Raji (cell line): ENCODE measurements around the gene TMEM8B.

ENCODE experiments used
- POLR2A ChIP-seq: IDR thresholded peaks from 2 replicates; pipeline ENCODE4 v1.6.1; 2011; ENCODE audit warnings: low read depth, low read length, control low read depth; ENCODE audit not compliant: insufficient read depth

TMEM8B gene

DNA sequence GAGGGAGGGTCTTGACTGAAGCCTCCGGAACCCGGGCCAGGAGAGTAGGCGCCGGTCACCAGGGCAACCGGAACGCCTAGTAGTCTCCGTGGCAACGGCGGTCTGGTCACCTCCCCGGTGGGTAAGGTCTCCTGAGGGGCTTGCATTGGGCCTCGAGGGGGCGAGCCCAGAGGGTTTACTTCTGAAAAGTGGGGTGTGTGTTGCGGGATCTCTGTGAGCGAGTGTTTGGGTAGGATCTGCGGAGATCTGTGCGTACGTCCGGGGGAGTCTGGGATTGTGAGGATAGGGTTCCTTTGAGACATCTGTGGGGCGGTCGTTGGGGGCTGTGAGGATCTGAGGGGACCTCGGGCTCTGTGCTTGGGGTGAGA, 328 bp upstream of the TMEM8B start, which contains the start of gene FAM221B:
Gene FAM221B, minus strand, starts transcription at position 17 of the 368 bp plus-strand sequence. CDS start 2,571 bp downstream, outside the sequence.
- no peak for TF ChIP-seq POLR2A

DNA sequence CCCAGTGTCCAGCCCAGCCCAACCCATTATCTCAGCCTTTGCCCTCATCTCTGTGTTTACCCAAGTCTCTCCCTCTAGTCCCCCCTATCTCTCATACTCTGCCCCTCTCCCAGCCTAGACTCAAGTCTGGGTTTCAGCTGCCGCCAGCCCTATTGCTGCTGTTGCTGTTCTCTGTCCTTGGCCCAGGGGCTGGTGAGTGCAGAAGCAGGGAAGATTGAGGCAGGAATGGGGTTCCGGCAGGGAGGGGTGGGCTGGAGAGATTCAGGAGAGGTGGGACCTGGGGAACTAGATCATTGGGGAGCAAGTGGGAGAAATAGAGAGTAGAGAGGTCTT, 702 bp downstream of the TMEM8B start:
- TF ChIP-seq POLR2A = no peak

DNA sequence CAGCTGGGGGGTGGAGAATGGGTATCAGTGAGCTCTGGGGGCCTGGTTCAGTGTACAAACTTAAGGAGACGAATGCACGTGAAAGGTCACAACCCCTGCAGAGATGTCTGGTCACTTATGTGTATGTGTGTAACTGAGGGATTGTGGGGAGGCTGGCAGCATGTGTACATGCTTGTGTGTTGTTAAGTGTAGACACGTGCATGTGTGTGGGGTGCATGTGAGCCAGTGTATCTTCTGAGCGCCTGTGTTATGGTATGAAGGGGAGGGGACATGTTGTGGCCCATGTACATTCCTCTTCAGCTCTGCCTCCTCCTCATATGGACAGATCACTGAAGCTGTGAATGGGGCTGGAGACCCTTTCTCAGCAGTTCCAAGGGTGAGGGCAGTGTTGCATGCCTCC, 2.0 kb downstream of the TMEM8B start:
- no peak for TF ChIP-seq POLR2A

DNA sequence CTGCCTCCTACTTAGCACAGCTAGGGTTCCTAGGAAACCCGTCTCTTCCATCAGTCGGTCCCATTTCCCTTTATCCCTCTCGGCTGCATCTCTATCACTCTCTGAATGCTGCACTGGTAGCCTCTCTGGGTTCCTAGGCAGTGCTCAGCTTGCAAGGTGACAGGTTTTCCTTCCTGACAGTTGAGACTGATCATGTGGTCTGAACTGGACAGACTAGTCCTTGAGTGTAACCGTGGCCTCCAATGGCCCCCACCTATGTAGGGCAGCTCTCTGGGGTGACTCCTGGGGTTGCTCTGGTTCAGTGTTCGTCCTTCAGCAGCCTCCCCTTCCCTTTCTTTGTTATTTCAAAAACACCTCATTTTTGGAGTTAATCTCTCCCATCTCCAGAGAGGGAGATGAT, 3.8 kb downstream of the TMEM8B start:
- no peak for TF ChIP-seq POLR2A

DNA sequence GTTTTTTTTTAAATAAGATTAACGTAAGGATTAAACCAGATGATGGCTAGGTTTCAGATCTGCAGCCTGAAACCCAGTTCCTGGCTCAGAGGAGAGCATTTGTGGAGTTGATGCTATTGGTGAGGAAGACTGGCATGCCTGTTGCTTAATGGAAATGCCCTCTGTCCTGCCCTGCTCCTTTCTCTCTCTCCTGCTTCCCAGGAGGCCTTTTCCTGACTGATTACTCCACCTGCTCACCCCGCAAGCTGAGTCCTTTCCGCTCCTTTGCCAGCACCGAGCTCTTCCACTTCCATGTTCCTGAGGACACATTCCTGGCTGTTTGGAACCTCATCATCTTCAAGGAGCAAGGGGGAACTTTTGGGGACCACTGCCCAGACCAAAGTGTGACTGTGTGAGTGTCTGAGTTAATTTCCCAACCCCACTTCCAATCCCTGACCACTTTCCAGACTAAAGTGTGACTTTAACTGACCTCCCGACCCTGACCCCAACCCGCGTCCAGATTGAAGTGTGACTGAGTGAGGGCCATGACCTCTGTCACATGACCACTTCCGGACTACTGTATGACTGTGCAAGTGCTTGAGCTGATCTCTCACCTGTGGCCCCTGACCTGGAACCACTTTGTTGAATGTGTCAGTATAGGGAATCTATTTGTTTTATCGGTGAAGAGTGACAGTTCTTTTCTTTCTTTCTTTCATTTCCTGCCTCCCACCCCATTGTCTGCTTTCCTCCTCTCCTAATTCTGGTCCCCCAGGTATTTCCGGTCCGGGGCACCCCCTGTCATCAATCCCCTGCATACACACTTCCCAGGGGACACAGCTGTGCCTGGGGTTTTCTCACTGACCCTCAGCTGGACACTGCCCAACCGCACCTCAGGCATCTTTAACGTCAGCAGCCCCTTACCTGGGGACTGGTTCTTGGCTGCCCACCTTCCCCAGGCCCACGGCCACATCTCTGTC, 5.5 kb downstream of the TMEM8B start:
- no peak for TF ChIP-seq POLR2A

DNA sequence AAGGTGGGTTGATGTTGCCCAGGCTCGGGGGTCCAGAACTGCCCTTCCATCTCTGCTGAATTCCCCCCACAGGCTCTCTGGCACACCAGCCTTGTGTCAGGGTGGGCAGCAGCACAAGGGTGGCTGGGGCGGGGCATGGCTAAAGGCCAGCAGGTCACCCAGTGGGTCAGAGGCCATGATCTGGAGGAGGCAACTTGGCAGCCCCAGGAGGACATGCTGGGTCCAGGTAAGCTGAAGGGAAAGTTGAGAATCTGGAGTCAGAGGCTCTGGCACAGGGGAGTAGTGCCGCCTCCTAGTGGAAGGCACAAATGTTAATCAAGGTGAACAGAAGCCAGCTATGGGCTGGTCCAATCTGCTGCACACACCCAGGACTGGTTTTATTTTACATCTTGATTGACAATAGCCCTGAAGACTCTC, 6.2 kb downstream of the TMEM8B start:
- no peak for TF ChIP-seq POLR2A

DNA sequence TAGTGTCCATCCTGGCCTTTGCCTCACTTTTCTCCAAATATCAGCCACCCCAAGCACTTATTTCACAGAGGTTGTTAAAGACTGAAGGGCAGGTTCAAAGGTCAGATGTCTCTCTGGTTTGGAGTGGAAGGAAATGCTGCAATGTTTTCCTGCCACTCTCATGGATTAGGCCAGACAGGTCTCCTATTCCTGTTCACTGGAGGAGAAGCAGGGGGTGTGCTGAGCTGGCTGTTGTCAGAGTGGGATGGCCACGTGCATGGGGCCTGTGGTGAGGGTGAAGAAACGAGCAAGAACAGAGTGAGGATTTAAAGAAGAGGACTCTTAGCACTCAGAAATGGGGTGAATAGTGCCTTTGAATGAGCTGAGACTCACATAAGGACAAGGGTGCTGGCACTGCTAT, 6.7 kb downstream of the TMEM8B start:
- no peak for TF ChIP-seq POLR2A

DNA sequence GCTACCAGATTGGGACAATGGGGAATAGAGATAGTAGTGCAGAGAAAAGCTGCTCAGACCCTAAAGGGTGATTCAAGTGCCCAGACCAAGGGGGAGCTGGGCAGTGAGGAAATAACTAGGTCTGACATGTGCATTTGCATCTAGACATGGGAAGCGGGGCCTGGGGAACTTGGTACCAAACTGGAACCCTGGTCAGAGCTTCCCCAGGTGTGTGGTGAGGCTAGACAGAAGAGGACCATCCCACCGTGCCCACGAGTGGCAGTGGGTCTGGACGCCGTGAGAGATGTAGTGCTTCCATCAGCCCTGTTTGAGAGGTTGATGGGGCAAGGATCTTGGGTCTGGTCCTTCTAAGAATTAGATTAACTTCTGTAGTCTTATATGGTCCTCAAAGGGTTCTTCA, 7.6 kb downstream of the TMEM8B start:
- no peak for TF ChIP-seq POLR2A

DNA sequence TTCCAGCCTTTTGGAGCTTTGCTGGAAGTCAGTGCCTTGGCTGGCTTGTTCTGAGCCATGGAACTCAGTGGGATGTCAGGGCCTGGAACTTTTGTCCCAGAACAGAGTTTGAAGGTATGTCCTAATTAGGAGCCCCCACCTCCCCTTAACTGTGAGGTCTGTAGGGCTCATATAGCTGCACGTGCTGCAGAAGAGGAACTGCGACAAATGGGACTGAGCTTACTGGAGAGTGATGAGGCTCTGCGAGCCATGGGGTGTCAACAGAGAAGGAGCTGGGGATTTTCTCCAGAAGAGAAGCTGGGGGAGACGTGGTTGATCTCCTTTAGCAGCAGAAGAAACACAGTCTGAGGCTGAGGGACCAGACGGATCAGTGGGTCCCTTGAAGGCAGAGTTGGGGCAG, 10.9 kb downstream of the TMEM8B start:
- no peak for TF ChIP-seq POLR2A

DNA sequence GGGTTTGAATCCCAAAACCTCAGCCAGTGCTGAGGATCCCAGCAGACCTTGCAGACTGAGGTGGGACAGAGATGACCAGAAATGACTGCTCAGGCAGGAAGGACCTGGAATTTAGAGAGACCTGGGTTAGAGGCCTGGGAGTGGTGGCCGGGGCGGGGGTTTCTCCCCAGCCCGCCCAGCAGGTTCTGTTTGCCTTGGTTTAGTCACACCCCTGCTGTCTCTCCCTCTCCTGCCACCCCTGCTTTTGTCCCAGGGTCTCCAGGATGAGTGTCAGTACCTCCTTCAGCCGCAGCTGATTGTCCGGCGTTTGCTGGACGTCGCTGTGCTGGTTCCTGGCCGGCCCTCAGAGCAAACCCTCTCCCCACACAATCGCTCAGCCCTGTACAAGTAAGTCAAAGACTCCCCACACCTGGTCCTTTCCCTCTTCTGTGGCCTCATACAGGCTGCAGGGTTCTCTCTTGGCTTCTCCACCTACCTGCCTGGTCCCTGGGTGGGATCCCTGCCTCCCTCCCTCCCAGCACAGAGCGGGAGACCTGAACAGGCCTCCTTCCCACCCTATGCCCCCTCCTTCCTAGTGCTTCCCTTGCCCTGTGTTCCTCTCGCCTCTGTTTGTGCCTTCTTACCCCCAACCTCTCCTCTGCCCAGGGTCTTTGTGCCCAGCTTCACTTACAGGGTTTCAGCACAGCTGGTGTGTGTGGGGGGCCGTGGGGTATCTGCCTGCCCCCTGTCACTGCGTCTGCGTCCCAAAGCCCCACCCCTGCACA, 12.0 kb downstream of the TMEM8B start:
- no peak for TF ChIP-seq POLR2A

DNA sequence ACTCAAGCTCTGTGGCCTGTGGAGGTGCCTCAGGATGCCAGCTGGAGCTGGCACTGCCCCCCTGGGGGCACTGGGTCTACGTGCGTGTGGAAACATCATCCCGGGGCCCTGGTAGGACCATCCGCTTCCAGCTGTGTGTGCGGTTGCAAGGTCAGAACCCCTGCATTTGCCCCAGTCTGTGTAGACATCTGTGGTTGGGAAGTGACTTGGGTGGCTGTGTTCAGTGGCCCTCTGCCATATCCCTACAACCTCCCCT, 12.5 kb downstream of the TMEM8B start:
- no peak for TF ChIP-seq POLR2A

DNA sequence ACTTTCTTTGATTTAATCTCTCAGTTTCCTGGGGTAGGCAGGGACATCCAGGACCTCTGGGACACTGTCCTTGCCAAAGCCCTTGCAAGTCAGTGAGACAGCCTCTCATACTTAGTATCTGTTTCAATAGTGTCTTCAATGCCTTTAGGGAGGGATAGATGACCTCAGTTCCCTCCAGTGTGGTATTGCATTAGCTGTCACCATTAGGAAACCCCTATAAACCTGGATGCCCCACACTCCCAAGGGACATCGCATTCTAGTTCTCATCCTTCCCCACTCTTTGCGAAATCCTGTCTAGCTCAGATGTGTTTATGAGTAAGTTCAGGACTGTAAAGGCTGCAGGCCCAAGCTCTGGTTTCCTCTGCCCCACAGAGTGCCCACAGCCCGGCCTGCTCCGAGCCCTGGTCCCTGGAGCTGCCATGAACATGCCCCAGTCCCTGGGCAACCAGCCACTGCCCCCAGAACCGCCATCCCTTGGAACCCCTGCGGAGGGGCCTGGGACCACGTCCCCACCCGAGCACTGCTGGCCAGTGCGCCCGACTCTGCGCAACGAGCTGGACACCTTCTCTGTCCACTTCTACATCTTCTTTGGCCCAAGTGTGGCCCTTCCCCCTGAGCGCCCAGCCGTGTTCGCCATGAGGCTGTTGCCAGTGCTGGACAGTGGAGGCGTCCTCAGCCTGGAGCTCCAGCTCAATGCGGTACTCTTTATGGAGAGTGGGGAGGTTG, 13.2 kb downstream of the TMEM8B start:
- TF ChIP-seq POLR2A = no peak

DNA sequence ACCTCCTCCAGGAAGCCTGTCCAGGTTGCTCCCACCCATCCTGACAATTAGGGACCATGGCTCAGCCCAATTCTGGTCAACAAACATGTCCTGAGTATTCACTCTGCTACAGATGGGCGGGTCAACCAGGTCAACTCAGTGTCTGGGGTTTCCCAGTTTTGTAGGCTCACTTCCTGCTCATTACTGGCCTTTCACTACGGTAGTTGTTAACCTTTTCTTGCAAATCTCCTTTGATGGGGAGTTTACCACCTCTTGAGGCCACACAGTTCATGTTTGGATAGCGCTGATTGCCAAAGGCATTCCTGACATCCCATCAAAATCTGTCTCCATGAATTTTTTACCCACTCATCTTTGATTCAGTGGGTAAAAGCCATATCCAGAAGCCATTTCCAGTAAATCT, 13.8 kb downstream of the TMEM8B start:
- no peak for TF ChIP-seq POLR2A

DNA sequence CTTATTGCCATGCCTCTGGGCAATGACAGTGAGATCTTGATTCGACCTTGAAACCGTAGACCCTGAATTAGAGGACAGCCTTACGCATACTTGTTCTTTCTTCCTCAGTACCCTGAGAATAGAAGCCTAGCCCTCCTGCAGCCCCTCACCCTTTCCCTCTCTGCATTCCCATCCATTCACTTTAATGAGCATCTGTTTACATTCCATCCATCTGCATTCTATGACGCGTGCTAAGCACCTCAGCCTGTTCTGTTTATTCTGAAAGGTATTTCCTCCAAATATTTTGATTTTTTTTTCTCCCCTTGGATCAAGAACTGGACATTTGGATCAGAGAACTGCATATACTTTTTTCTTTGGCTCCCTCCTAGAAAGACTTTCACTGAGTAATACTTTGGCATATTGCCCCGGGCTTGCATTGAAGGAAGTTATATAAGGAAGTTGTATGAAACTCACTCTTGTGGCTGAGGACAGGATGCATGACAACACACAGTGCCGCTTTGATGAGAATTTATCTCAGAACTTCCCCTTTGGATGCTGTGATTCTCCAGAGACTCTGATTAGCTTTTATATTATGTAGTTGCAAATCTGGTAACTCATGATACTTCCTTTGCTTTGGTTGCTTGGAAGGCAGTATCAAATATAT, 15.7 kb downstream of the TMEM8B start:
- no peak for TF ChIP-seq POLR2A
